Frontal cortex (tissue), 4 donors: ENCODE results near the gene CIAO2A. TPM values are rescaled to one million over a fixed set of nuclear protein-coding genes. Genes with fewer than 3 reads are reported as not detected.
"Not testable (repeated sequence)": the region's sequence is repeated elsewhere in the genome, so short reads cannot be mapped to it uniquely, and the experiment has no call there.

ENCODE experiments used
- DNase-seq, 2 donors: peaks; one replicate each; pipeline ENCODE4 v3.0.0; 2012; ENCODE audit warnings: low spot score in 2 of 2
- FAIRE-seq: peaks from 2 replicates; lab custom pipeline; 2012; peaks lifted over from hg19 to GRCh38; lab: Jason Lieb, UNC
- total RNA-seq: library from RNA; depleted of rRNA; stranded (reverse); fragments of >200 nt; gene quantifications from one replicate; pipeline ENCODE4 v1.2.3, GENCODE V29; 2014
- donor health status: control.
- donor health status: control.
- donor health status: control.

CIAO2A gene
- total RNA-seq, 1 donor from 2014 or later: 44.8 TPM

- FAIRE-seq (no peak), DNase-seq (no peak)
Observed at GRCh38 chr15:64112904-64113303, 19.3 kb upstream of the CIAO2A start.

- FAIRE-seq: no peak
- DNase-seq: no peak
Observed at GRCh38 chr15:64112073-64112772, 18.6 kb upstream of the CIAO2A start.

DNA sequence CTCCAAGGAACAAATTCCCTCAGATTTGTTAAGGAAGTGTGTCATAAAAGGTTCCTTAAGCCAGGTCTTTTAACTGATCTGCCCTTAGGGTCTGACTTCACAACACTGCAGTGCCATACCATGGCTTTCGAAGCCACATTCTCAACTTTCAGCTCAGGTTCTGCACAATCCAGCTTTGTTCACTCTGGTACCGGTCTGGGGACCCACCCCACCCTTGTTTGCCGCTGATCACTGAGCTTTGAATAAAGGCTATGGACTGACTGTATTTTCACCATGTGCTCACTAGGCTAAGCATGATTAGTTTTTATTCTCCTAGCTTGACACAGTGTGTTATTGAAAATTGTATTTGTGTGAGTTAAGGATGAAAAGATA, 18.0 kb upstream of the CIAO2A start:
- FAIRE-seq: no peak
- no peak for DNase-seq

GRCh38 chr15:64110950-64111678, 17.5 kb upstream of the CIAO2A start:
- FAIRE-seq (no peak), DNase-seq (no peak)

GRCh38 chr15:64110108-64110701, 16.6 kb upstream of the CIAO2A start:
- FAIRE-seq, DNase-seq: not testable (repeated sequence)

GRCh38 chr15:64107337-64107736, 13.7 kb upstream of the CIAO2A start:
- FAIRE-seq (no peak), DNase-seq (no peak)

- no peak for FAIRE-seq
- DNase-seq: no peak
Observed at GRCh38 chr15:64105113-64105704, 11.6 kb upstream of the CIAO2A start.

GRCh38 chr15:64102497-64102896, 8.9 kb upstream of the CIAO2A start:
- no peak for DNase-seq
- FAIRE-seq: no peak

DNA sequence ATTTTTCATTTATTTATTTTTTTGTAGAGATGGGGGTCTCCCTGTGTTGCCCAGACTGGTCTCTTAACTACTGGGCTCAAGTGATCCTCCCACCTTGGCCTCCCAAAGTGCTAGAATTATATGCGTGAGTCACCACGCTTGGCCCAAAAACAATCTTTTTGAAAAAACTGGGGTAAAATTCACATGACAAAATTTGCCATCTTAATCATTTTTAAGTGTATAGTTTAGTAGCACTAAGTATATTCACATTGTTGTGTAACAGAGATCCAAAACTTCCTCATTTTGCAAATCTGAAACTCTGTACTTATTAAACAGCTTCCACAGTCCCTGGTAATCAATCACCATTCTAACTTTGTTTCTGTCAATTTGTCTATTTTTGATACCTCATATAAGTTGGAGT, 7.3 kb upstream of the CIAO2A start:
- no peak for FAIRE-seq
- DNase-seq: no peak

- DNase-seq (no peak), FAIRE-seq (no peak)
Observed at GRCh38 chr15:64099379-64099778, 5.7 kb upstream of the CIAO2A start.

DNA sequence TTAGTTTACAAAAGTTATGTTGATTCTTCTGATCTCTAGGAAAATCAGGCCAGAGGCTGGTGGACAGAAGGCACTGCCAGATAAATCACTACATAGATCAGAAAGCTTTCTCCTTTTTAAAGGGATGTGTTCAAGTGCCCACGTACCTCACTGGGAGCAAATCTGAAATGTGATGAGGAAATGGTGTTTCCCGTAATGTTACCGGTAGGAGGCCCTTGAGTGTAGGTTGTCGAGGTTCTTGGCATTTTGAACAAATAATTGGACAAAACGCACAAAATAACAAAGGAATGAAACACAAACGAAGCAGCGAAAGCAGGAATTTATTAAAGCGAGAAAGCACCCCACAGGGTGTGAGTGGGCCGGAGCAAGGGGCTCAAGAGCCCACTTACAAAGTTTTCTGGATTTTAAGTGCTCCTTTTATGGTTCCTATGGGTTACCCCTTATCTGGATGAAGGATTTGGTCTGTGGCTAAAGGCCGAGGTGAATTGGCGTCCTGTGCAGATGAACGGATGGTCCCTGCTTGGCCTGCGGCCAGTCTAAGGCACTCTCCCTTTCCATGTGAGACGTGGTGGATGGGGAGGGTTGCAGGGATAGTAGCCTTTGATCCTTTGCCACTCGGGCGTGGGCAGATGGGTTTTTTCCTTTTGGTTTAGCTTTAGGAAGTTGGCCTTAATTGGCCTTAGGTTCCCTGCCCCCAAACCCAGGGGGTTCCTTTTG, 3.2 kb upstream of the CIAO2A start:
- FAIRE-seq (no peak), DNase-seq (no peak)

- DNase-seq (peak; percentile 75 to 87), FAIRE-seq (no peak)
Observed at GRCh38 chr15:64095795-64096667, 2.4 kb upstream of the CIAO2A start, which contains the start of gene SNX1. Gene SNX1 (plus strand): TSS chr15:64095982. CDS start chr15:64096014, 32 bp downstream.

- FAIRE-seq: no peak
- no peak for DNase-seq
Observed at GRCh38 chr15:64095431-64095794, 1.8 kb upstream of the CIAO2A start.

DNA sequence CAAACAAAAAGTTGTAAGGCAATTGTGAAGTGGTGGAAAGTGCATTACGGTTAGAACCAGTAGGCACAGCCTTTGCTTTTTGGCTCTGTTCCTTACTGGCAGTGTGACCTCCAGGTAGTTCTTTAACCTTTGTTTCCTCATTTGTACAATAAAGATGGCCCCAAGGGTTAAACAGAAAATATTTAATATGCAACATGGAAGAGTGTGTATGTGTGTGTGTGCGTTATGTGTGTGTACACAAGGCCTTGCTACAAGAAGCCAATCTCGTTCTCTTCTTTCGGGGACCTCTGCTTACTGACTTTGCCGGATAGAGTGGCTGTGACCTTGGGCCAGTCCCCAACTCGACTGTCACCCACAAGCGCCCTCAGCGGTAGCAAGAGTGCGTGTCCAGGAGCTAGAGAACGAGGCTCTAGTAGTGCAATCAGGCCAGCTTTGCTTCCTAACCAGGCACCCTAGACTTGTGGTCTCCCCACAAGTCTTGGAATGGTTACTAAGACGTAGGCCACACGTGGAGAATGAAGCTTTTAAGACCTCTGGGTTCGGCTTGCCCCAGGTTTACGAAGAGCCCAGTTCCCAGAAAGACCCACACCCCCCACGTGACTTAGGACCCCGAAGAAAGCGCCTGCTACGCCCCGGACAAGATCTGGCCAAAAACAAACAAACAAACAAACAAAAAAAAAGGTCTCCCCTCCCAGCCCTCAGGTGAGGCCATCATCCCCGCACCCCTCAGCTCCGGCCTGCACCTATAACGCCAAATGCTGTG, 593 bp downstream of the CIAO2A start:
- DNase-seq (no peak), FAIRE-seq (no peak)

DNA sequence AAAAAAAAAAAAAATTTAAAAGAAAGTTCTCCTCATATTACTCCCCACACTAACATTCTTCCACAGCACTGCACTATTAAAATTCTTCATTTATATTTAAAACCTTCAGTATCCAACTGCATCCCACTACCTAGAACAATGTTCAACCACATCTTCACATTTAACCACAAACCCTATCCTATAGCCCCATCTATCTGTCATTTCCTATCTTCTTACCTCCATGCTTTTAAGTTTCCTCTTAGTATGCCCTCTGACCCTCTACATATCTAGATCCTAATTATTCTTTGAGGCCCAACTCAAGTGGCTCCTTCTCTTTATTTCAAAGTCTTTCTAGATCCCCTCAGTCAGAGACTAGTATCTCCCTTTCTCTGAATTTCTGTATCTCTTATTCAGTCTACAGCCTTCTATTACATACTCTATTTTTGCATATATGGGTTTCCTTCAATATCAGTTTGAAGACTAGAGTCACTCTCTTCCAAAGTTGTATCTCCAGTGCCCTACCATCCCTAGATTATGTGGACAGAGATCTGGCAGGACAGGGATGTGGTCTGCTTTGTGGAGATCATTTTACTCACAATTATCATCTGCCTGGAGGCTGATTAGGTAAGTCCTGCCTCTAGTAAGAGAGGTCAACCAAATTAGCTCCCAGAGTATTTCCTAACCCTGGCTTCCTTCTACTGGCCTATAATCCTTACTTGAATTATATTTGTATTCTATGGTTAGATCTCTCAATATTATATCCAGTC, 1.4 kb downstream of the CIAO2A start:
- FAIRE-seq: no peak
- DNase-seq: no peak

GRCh38 chr15:64090527-64090926, 3.1 kb downstream of the CIAO2A start:
- FAIRE-seq (no peak), DNase-seq (no peak)

- peak in 1 of 2 donors; percentile 27 for DNase-seq
- no peak for FAIRE-seq
Observed at GRCh38 chr15:64089543-64090280, 3.9 kb downstream of the CIAO2A start.
